GM21825 (cell line): Measurements from ENCODE around the gene FRY.

Experiments
- ATAC-seq: cut with Tn5 transposase; IDR thresholded peaks from one replicate; pipeline ENCODE4 v1.9.1; 2021; ENCODE audit warnings: mild to moderate bottlenecking, moderate library complexity; ENCODE audit not compliant: unreplicated experiment

The FRY gene

GRCh38 chr13:32079587-32079986 is 48.0 kb downstream of the FRY start:
- no peak for ATAC-seq

- ATAC-seq: no peak
Measured at GRCh38 chr13:32080328-32080744, 48.8 kb downstream of the FRY start.

- no peak for ATAC-seq
Measured at GRCh38 chr13:32081591-32081990, 50.0 kb downstream of the FRY start.

GRCh38 chr13:32086366-32086765 is 54.8 kb downstream of the FRY start:
- ATAC-seq: no peak

- ATAC-seq: no peak
Measured at GRCh38 chr13:32086791-32087441, 55.3 kb downstream of the FRY start.

- ATAC-seq: no peak
Measured at GRCh38 chr13:32087955-32088747, 56.6 kb downstream of the FRY start.

- no peak for ATAC-seq
Measured at GRCh38 chr13:32092496-32092895, 60.9 kb downstream of the FRY start.

- ATAC-seq: no peak
Measured at GRCh38 chr13:32093006-32093405, 61.4 kb downstream of the FRY start.

- ATAC-seq: no peak
Measured at GRCh38 chr13:32098272-32098671, 66.7 kb downstream of the FRY start.

GRCh38 chr13:32105653-32106313 is 74.2 kb downstream of the FRY start:
- no peak for ATAC-seq

GRCh38 chr13:32107474-32107873 is 75.9 kb downstream of the FRY start:
- no peak for ATAC-seq

GRCh38 chr13:32107973-32108372 is 76.4 kb downstream of the FRY start:
- no peak for ATAC-seq

- no peak for ATAC-seq
Measured at GRCh38 chr13:32113532-32113931, 82.0 kb downstream of the FRY start.

- ATAC-seq: no peak
Measured at GRCh38 chr13:32114284-32114950, 82.8 kb downstream of the FRY start.

- ATAC-seq: no peak
Measured at GRCh38 chr13:32115066-32115465, 83.5 kb downstream of the FRY start.

GRCh38 chr13:32116210-32116609 is 84.6 kb downstream of the FRY start:
- no peak for ATAC-seq

GRCh38 chr13:32117001-32117400 is 85.4 kb downstream of the FRY start:
- ATAC-seq: no peak

GRCh38 chr13:32117701-32118100 is 86.1 kb downstream of the FRY start:
- no peak for ATAC-seq

GRCh38 chr13:32121316-32121715 is 89.7 kb downstream of the FRY start:
- no peak for ATAC-seq

- ATAC-seq: no peak
Measured at GRCh38 chr13:32124743-32125142, 93.2 kb downstream of the FRY start.

GRCh38 chr13:32125221-32125689 is 93.7 kb downstream of the FRY start:
- no peak for ATAC-seq
